SJSA1 (cell line): ENCODE data around the gene LCE4A. TPM values are rescaled to one million over a fixed set of nuclear protein-coding genes. Genes with fewer than 3 reads are reported as not detected.

Source experiments
- DNase-seq, 2 experiments: peaks; one replicate each; pipeline ENCODE4 v3.0.0-alpha.2; 2015 to 2020; ENCODE audit warnings: low spot score in 2 of 2, low read depth in 1 of 2
- H3K27ac ChIP-seq: fragments of 250-450 bp; sonication (Bioruptor Pico); 2 replicates; pipeline ENCODE4 v1.5.1; 2020; ENCODE audit warnings: mild to moderate bottlenecking, moderate library complexity
- H3K27me3 ChIP-seq: fragments of 250-450 bp; sonication (Bioruptor Pico); replicated peaks from 2 replicates; pipeline ENCODE4 v1.5.1; 2020; ENCODE audit warnings: mild to moderate bottlenecking, moderate library complexity
- H3K36me3 ChIP-seq: fragments of 250-450 bp; sonication (Bioruptor Pico); 2 replicates; pipeline ENCODE4 v1.5.1; 2020; ENCODE audit warnings: mild to moderate bottlenecking
- H3K4me1 ChIP-seq: fragments of 250-450 bp; sonication (Bioruptor Pico); replicated peaks from 2 replicates; pipeline ENCODE4 v1.6.1; 2021; ENCODE audit warnings: mild to moderate bottlenecking
- H3K4me3 ChIP-seq: fragments of 250-450 bp; sonication (Bioruptor Pico); 2 replicates; pipeline ENCODE4 v1.5.1; 2020; ENCODE audit warnings: mild to moderate bottlenecking
- H3K9me3 ChIP-seq: fragments of 250-450 bp; sonication (Bioruptor Pico); replicated peaks from 2 replicates; pipeline ENCODE4 v1.5.1; 2020; ENCODE audit warnings: mild to moderate bottlenecking
- total RNA-seq: library from RNA; depleted of rRNA; stranded (reverse); fragments of >200 nt; shearing (Covaris generic); gene quantifications from 2 replicates; pipeline ENCODE4 v1.2.3, GENCODE V29; 2014

Gene LCE4A
- total RNA-seq, 1 experiment from 2014 or later = not detected

- Histone ChIP-seq H3K27ac (no peak overlapping the region), H3K9me3 (no peaks in the 10 kb centered on the region), H3K4me1 (no peaks in the 10 kb centered on the region), H3K4me3 (no peak overlapping the region), H3K27me3 (0 out of 2 replicates have a peak, but pooled peaks cover 4% of the 10 kb centered on the region), H3K36me3 (no peaks in the 10 kb centered on the region)
- no peak for DNase-seq
Measured at GRCh38 chr1:152725261-152725660, 17.3 kb downstream of the LCE4A start.

GRCh38 chr1:152728986-152729385, 21.0 kb downstream of the LCE4A start:
- no peak overlapping the region for H3K4me3 ChIP-seq
- H3K9me3 ChIP-seq = no peaks in the 10 kb centered on the region
- no peaks in the 10 kb centered on the region for H3K4me1 ChIP-seq
- H3K36me3 ChIP-seq = no peaks in the 10 kb centered on the region
- no peak overlapping the region for H3K27ac ChIP-seq
- H3K27me3 ChIP-seq = 0 out of 2 replicates have a peak, but pooled peaks cover 9% of the 10 kb centered on the region
- no peak for DNase-seq

GRCh38 chr1:152735648-152736047, 27.7 kb downstream of the LCE4A start:
- no peaks in the 10 kb centered on the region for H3K9me3 ChIP-seq
- peaks cover 16% of the 10 kb centered on the region for H3K4me1 ChIP-seq
- H3K27ac ChIP-seq = no peak overlapping the region
- DNase-seq = no peak
- no peaks in the 10 kb centered on the region for H3K36me3 ChIP-seq
- H3K27me3 ChIP-seq = 0 out of 2 replicates have a peak, but pooled peaks cover 5% of the 10 kb centered on the region
- no peak overlapping the region for H3K4me3 ChIP-seq

- Histone ChIP-seq H3K27ac (no peak overlapping the region), H3K27me3 (0 out of 2 replicates have a peak, but pooled peaks cover 5% of the 10 kb centered on the region), H3K36me3 (no peaks in the 10 kb centered on the region), H3K9me3 (no peaks in the 10 kb centered on the region), H3K4me1 (peaks cover 23% of the 10 kb centered on the region), H3K4me3 (no peak overlapping the region)
- no peak for DNase-seq
Measured at GRCh38 chr1:152737997-152738396, 30.0 kb downstream of the LCE4A start.

- peak in 1 of 2 experiments; percentile 28 for DNase-seq
- Histone ChIP-seq H3K9me3 (no peaks in the 10 kb centered on the region), H3K4me3 (no peak overlapping the region), H3K4me1 (peaks cover 37% of the 10 kb centered on the region), H3K27ac (no peak overlapping the region), H3K36me3 (no peaks in the 10 kb centered on the region), H3K27me3 (no peaks in the 10 kb centered on the region)
Measured at GRCh38 chr1:152739841-152740240, 31.9 kb downstream of the LCE4A start.

GRCh38 chr1:152741656-152742055, 33.7 kb downstream of the LCE4A start:
- no peak overlapping the region for H3K4me3 ChIP-seq
- no peaks in the 10 kb centered on the region for H3K36me3 ChIP-seq
- H3K4me1 ChIP-seq = peaks cover 49% of the 10 kb centered on the region
- no peak for DNase-seq
- no peak overlapping the region for H3K27ac ChIP-seq
- H3K9me3 ChIP-seq = no peaks in the 10 kb centered on the region
- no peaks in the 10 kb centered on the region for H3K27me3 ChIP-seq

GRCh38 chr1:152743371-152744145, 35.6 kb downstream of the LCE4A start:
- H3K4me3 ChIP-seq = no peak overlapping the region
- no peak for DNase-seq
- H3K4me1 ChIP-seq = peaks cover 49% of the 10 kb centered on the region
- no peak overlapping the region for H3K27ac ChIP-seq
- H3K9me3 ChIP-seq = no peaks in the 10 kb centered on the region
- no peaks in the 10 kb centered on the region for H3K36me3 ChIP-seq
- H3K27me3 ChIP-seq = no peaks in the 10 kb centered on the region

- DNase-seq = peak in 1 of 2 experiments; percentile 35
- Histone ChIP-seq H3K27ac (no peak overlapping the region; the same call in 1 of the 2 replicates), H3K4me1 (peaks cover 34% of the 10 kb centered on the region), H3K9me3 (no peaks in the 10 kb centered on the region), H3K27me3 (no peaks in the 10 kb centered on the region), H3K4me3 (no peak overlapping the region), H3K36me3 (no peaks in the 10 kb centered on the region)
Measured at GRCh38 chr1:152745289-152745704, 37.3 kb downstream of the LCE4A start.

GRCh38 chr1:152745765-152746444, 37.9 kb downstream of the LCE4A start:
- no peaks in the 10 kb centered on the region for H3K27me3 ChIP-seq
- no peaks in the 10 kb centered on the region for H3K9me3 ChIP-seq
- H3K4me1 ChIP-seq = peaks cover 33% of the 10 kb centered on the region
- H3K36me3 ChIP-seq = no peaks in the 10 kb centered on the region
- DNase-seq = no peak
- no peak overlapping the region for H3K4me3 ChIP-seq
- no peak overlapping the region for H3K27ac ChIP-seq

- no peaks in the 10 kb centered on the region for H3K27me3 ChIP-seq
- H3K9me3 ChIP-seq = no peaks in the 10 kb centered on the region
- no peak overlapping the region for H3K27ac ChIP-seq
- H3K4me3 ChIP-seq = no peak overlapping the region
- no peaks in the 10 kb centered on the region for H3K36me3 ChIP-seq
- peaks cover 35% of the 10 kb centered on the region for H3K4me1 ChIP-seq
- DNase-seq = no peak
Measured at GRCh38 chr1:152747831-152748230, 39.9 kb downstream of the LCE4A start.

- DNase-seq = peak; percentile 78 to 84
- Histone ChIP-seq H3K27me3 (no peaks in the 10 kb centered on the region), H3K27ac (peak overlapping the region; percentile 55), H3K4me3 (no peak overlapping the region), H3K9me3 (no peaks in the 10 kb centered on the region), H3K4me1 (peaks cover 17% of the 10 kb centered on the region), H3K36me3 (no peaks in the 10 kb centered on the region)
Measured at GRCh38 chr1:152752225-152752624, 44.3 kb downstream of the LCE4A start.

- Histone ChIP-seq H3K9me3 (no peaks in the 10 kb centered on the region), H3K27ac (peak overlapping the region; percentile 55; the same call in 1 of the 2 replicates), H3K4me1 (peaks cover 17% of the 10 kb centered on the region), H3K4me3 (no peak overlapping the region), H3K27me3 (no peaks in the 10 kb centered on the region), H3K36me3 (no peaks in the 10 kb centered on the region)
- no peak for DNase-seq
Measured at GRCh38 chr1:152753586-152753985, 45.6 kb downstream of the LCE4A start.

GRCh38 chr1:152756872-152757271, 48.9 kb downstream of the LCE4A start:
- peaks cover 16% of the 10 kb centered on the region for H3K4me1 ChIP-seq
- no peaks in the 10 kb centered on the region for H3K36me3 ChIP-seq
- H3K9me3 ChIP-seq = no peaks in the 10 kb centered on the region
- no peak overlapping the region for H3K27ac ChIP-seq
- no peak for DNase-seq
- H3K4me3 ChIP-seq = no peak overlapping the region
- no peaks in the 10 kb centered on the region for H3K27me3 ChIP-seq

- Histone ChIP-seq H3K4me3 (no peak within 1 kb of the TSS), H3K4me1 (peaks cover 9% of the 10 kb centered on the region), H3K27me3 (no peaks in the 10 kb centered on the region), H3K27ac (no peak within 1 kb of the TSS), H3K9me3 (no peaks in the 10 kb centered on the region), H3K36me3 (no peaks in the 10 kb centered on the region)
- DNase-seq = no peak
Measured at GRCh38 chr1:152757747-152758146, 49.8 kb downstream of the LCE4A start, which contains the start of gene KPRP. Gene KPRP, plus strand, starts transcription at chr1:152758025. Its CDS starts 1,564 bp downstream, at chr1:152759589.
